K562 (cell line): ENCODE data around the gene KLK3. TPM values are rescaled to one million over a fixed set of nuclear protein-coding genes. Genes with fewer than 3 reads are reported as not detected.

ENCODE experiments used
- ADNP ChIP-seq: fragments of 200-800 bp; sonication (Bioruptor generic); IDR thresholded peaks from 2 replicates; pipeline ENCODE4 v1.6.1; 2016; ENCODE audit warnings: missing genetic modification characterization, missing compliant biosample characterization
- ARNT ChIP-seq, 2 experiments: fragments of 450-650 bp; IDR thresholded peaks; 2 replicates each; pipeline ENCODE4 v1.6.1; 2016; ENCODE audit warnings: mild to moderate bottlenecking in 1 of 2
- CEBPB ChIP-seq: fragments of 450-650 bp; IDR thresholded peaks from 2 replicates; pipeline ENCODE4 v1.6.1; 2016; ENCODE audit warnings: missing genetic modification characterization, missing compliant biosample characterization
- HDGF ChIP-seq: fragments of 450-650 bp; IDR thresholded peaks from 2 replicates; pipeline ENCODE4 v1.6.1; 2016
- LEF1 ChIP-seq: fragments of 450-650 bp; IDR thresholded peaks from 2 replicates; pipeline ENCODE4 v1.6.1; 2016; ENCODE audit warnings: mild to moderate bottlenecking
- RB1 ChIP-seq: fragments of 450-650 bp; IDR thresholded peaks from 2 replicates; pipeline ENCODE4 v1.6.1; 2017; ENCODE audit warnings: low read depth, mild to moderate bottlenecking
- SAP30 ChIP-seq: fragments of 200-600 bp; sonication (generic); IDR thresholded peaks from 2 replicates; pipeline ENCODE4 v1.6.1; 2012; ENCODE audit warnings: borderline replicate concordance, low read depth, mild to moderate bottlenecking, moderate library complexity, low read length, control low read depth, inconsistent platforms; ENCODE audit not compliant: insufficient read depth, poor library complexity, severe bottlenecking
- SIN3B ChIP-seq: fragments of 450-650 bp; IDR thresholded peaks from 2 replicates; pipeline ENCODE4 v1.6.1; 2017; ENCODE audit warnings: low read depth, mild to moderate bottlenecking, moderate library complexity
- XRCC5 ChIP-seq: fragments of 200-400 bp; formaldehyde crosslinking; IDR thresholded peaks from 2 replicates; pipeline ENCODE4 v1.6.1; 2017; ENCODE audit warnings: low read depth, mild to moderate bottlenecking, low read length
- ZNF830 ChIP-seq: fragments of 250-450 bp; sonication (Bioruptor Pico); IDR thresholded peaks from 2 replicates; pipeline ENCODE4 v1.5.0; 2021; ENCODE audit warnings: mild to moderate bottlenecking
- polyA plus RNA-seq, 8 experiments: library from polyadenylated mRNA; depleted of rRNA in 4 of 8; stranded (reverse) in 5 of 8; unstranded in 3 of 8; fragments of >200 nt; fragmentation: Nextera tagmentation in 2 of 8; fragmentation: Illumina TruSeq in 1 of 8; extraction: Ambion mirVana in 2 of 8; extraction: Trizol in 1 of 8; gene quantifications; 2 replicates each; pipeline versions ENCODE4 v1.2.1 to v1.2.3, GENCODE V29; 2011 to 2014; ENCODE audit warnings: inconsistent platforms in 1 of 8, missing spikeins in 1 of 8
- total RNA-seq, 7 experiments: library from RNA; depleted of rRNA in 6 of 7; stranded (reverse); fragments of >200 nt in 6 of 7; fragmentation: Illumina TruSeq in 2 of 7; extraction: Trizol in 2 of 7; gene quantifications; 2 replicates each; pipeline versions ENCODE4 v1.2.1 to v1.2.3, GENCODE V29; 2011 to 2021; ENCODE audit warnings: low replicate concordance in 1 of 7
- TF ChIP-seq, protein P1 (sequence below): fragments of 450-650 bp; IDR thresholded peaks from 2 replicates; pipeline ENCODE4 v1.6.1; 2016; ENCODE audit warnings: mild to moderate bottlenecking, moderate library complexity
- TF ChIP-seq, protein P2 (sequence below): fragments of 450-650 bp; IDR thresholded peaks from 2 replicates; pipeline ENCODE4 v1.6.1; 2016; ENCODE audit warnings: mild to moderate bottlenecking
- TF ChIP-seq, protein P3 (sequence below): sonication (generic); formaldehyde crosslinking; IDR thresholded peaks from 2 replicates; pipeline ENCODE4 v1.8.1; 2022; ENCODE audit warnings: missing genetic modification reagents

KLK3 gene
- total and polyA plus RNA-seq, 9 of the 15 experiments (the other 6 are each of a cell fraction or from before 2014, with no cell fraction given), result not detected

DNA sequence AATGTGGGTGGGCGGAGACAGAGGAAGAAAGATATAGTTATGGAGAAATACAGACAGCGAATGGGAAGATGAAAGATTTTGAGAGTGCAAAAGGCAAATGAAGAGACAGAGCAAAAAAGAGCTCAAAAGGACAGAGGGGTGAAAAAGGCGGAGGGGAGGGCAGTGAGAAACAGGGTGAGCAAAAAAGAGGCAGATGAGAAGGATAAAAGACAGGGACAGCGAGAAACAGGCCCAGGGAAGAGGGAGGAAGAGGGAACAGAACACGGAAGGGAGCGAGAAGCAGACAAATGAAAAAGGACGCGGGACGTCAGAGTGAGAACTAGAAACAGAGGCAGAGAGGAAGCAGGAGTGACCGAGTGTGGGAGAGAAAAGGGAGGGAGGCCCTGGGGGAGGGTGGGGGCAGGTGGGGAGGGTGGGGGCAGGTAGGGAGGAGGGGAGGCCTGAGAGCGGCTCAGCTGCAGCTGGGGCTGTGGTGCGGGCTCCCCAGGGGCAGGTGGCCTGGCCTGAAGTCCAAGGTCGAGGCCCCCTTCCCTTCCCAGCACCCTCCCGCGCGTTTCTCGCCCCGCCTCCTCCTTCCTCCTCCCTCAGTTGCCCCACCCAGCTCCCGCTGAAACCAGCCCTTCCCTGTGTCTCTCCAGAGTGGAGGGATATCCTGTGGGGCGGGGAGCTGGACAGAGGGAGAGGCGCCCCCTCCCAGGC lies 34.0 kb upstream of the KLK3 start (continued):
- TF ChIP-seq, protein P1, sequence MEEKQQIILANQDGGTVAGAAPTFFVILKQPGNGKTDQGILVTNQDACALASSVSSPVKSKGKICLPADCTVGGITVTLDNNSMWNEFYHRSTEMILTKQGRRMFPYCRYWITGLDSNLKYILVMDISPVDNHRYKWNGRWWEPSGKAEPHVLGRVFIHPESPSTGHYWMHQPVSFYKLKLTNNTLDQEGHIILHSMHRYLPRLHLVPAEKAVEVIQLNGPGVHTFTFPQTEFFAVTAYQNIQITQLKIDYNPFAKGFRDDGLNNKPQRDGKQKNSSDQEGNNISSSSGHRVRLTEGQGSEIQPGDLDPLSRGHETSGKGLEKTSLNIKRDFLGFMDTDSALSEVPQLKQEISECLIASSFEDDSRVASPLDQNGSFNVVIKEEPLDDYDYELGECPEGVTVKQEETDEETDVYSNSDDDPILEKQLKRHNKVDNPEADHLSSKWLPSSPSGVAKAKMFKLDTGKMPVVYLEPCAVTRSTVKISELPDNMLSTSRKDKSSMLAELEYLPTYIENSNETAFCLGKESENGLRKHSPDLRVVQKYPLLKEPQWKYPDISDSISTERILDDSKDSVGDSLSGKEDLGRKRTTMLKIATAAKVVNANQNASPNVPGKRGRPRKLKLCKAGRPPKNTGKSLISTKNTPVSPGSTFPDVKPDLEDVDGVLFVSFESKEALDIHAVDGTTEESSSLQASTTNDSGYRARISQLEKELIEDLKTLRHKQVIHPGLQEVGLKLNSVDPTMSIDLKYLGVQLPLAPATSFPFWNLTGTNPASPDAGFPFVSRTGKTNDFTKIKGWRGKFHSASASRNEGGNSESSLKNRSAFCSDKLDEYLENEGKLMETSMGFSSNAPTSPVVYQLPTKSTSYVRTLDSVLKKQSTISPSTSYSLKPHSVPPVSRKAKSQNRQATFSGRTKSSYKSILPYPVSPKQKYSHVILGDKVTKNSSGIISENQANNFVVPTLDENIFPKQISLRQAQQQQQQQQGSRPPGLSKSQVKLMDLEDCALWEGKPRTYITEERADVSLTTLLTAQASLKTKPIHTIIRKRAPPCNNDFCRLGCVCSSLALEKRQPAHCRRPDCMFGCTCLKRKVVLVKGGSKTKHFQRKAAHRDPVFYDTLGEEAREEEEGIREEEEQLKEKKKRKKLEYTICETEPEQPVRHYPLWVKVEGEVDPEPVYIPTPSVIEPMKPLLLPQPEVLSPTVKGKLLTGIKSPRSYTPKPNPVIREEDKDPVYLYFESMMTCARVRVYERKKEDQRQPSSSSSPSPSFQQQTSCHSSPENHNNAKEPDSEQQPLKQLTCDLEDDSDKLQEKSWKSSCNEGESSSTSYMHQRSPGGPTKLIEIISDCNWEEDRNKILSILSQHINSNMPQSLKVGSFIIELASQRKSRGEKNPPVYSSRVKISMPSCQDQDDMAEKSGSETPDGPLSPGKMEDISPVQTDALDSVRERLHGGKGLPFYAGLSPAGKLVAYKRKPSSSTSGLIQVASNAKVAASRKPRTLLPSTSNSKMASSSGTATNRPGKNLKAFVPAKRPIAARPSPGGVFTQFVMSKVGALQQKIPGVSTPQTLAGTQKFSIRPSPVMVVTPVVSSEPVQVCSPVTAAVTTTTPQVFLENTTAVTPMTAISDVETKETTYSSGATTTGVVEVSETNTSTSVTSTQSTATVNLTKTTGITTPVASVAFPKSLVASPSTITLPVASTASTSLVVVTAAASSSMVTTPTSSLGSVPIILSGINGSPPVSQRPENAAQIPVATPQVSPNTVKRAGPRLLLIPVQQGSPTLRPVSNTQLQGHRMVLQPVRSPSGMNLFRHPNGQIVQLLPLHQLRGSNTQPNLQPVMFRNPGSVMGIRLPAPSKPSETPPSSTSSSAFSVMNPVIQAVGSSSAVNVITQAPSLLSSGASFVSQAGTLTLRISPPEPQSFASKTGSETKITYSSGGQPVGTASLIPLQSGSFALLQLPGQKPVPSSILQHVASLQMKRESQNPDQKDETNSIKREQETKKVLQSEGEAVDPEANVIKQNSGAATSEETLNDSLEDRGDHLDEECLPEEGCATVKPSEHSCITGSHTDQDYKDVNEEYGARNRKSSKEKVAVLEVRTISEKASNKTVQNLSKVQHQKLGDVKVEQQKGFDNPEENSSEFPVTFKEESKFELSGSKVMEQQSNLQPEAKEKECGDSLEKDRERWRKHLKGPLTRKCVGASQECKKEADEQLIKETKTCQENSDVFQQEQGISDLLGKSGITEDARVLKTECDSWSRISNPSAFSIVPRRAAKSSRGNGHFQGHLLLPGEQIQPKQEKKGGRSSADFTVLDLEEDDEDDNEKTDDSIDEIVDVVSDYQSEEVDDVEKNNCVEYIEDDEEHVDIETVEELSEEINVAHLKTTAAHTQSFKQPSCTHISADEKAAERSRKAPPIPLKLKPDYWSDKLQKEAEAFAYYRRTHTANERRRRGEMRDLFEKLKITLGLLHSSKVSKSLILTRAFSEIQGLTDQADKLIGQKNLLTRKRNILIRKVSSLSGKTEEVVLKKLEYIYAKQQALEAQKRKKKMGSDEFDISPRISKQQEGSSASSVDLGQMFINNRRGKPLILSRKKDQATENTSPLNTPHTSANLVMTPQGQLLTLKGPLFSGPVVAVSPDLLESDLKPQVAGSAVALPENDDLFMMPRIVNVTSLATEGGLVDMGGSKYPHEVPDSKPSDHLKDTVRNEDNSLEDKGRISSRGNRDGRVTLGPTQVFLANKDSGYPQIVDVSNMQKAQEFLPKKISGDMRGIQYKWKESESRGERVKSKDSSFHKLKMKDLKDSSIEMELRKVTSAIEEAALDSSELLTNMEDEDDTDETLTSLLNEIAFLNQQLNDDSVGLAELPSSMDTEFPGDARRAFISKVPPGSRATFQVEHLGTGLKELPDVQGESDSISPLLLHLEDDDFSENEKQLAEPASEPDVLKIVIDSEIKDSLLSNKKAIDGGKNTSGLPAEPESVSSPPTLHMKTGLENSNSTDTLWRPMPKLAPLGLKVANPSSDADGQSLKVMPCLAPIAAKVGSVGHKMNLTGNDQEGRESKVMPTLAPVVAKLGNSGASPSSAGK, result no peak; the same call in 1 of the 2 replicates
- TF ChIP-seq XRCC5, result no peak
- no peak for TF ChIP-seq ZNF830 (CRISPR knock-in tag)
- 0 out of 4 replicates have a peak, but pooled peaks of 1 of the 2 experiments have one; percentile 45 for TF ChIP-seq ARNT (IDR thresholded peaks at IDR 0.05)
- no peak for TF ChIP-seq ADNP (tag)
- TF ChIP-seq SAP30, result no peak
- peak; percentile 79; the same call in 1 of the 2 replicates for TF ChIP-seq HDGF
- TF ChIP-seq CEBPB (tag), result no peak
- no peak for TF ChIP-seq SIN3B
- TF ChIP-seq, protein P2, sequence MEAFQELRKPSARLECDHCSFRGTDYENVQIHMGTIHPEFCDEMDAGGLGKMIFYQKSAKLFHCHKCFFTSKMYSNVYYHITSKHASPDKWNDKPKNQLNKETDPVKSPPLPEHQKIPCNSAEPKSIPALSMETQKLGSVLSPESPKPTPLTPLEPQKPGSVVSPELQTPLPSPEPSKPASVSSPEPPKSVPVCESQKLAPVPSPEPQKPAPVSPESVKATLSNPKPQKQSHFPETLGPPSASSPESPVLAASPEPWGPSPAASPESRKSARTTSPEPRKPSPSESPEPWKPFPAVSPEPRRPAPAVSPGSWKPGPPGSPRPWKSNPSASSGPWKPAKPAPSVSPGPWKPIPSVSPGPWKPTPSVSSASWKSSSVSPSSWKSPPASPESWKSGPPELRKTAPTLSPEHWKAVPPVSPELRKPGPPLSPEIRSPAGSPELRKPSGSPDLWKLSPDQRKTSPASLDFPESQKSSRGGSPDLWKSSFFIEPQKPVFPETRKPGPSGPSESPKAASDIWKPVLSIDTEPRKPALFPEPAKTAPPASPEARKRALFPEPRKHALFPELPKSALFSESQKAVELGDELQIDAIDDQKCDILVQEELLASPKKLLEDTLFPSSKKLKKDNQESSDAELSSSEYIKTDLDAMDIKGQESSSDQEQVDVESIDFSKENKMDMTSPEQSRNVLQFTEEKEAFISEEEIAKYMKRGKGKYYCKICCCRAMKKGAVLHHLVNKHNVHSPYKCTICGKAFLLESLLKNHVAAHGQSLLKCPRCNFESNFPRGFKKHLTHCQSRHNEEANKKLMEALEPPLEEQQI, result no peak
- TF ChIP-seq RB1, result peak; percentile 57; the same call in 1 of the 2 replicates
- TF ChIP-seq LEF1, result no peak
- TF ChIP-seq, protein P3, sequence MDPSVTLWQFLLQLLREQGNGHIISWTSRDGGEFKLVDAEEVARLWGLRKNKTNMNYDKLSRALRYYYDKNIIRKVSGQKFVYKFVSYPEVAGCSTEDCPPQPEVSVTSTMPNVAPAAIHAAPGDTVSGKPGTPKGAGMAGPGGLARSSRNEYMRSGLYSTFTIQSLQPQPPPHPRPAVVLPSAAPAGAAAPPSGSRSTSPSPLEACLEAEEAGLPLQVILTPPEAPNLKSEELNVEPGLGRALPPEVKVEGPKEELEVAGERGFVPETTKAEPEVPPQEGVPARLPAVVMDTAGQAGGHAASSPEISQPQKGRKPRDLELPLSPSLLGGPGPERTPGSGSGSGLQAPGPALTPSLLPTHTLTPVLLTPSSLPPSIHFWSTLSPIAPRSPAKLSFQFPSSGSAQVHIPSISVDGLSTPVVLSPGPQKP (CRISPR knock-in tag), result no peak
